ENCODE measurements around the gene HTR3E.

The HTR3E gene

GRCh38 chr3:184155644-184156521, 59.0 kb downstream of the HTR3E start:
- Histone ChIP-seq H3K27ac (peak overlapping the region; percentile 78), H3K4me3 (ENCODE audit: low read depth in 1 of 2, low read length in 1 of 2) (peak overlapping the region; percentile 85 to 91), H3K9me3 (no peaks in the 10 kb centered on the region), H3K4me1 (ENCODE audit: control insufficient read depth in 1 of 2, insufficient read depth in 1 of 2, low read depth in 1 of 2, low read length in 1 of 2) (peaks cover 32% of the 10 kb centered on the region in 2 experiments), H3K36me3 (no peaks in the 10 kb centered on the region), H3K27me3 (no peaks in the 10 kb centered on the region)
- no peak for TF ChIP-seq CTCF (IDR thresholded peaks at IDR 0.05)

GRCh38 chr3:184156522-184156955, 59.7 kb downstream of the HTR3E start:
- peak overlapping the region; percentile 78 for H3K27ac ChIP-seq
- TF ChIP-seq CTCF (IDR thresholded peaks at IDR 0.05), result no peak
- no peaks in the 10 kb centered on the region for H3K36me3 ChIP-seq
- H3K4me1 ChIP-seq (ENCODE audit: control insufficient read depth in 1 of 2, insufficient read depth in 1 of 2, low read depth in 1 of 2, low read length in 1 of 2), result peaks cover 32% of the 10 kb centered on the region in 2 experiments
- no peaks in the 10 kb centered on the region for H3K9me3 ChIP-seq
- H3K4me3 ChIP-seq (ENCODE audit: low read depth in 1 of 2, low read length in 1 of 2), result peak overlapping the region; percentile 85 to 91
- H3K27me3 ChIP-seq, result no peaks in the 10 kb centered on the region

Data from neutrophil (primary cell).